Stomach (tissue), 9 donors: ENCODE data around the gene PLOD2. TPM values are rescaled to one million over a fixed set of nuclear protein-coding genes. Genes with fewer than 3 reads are reported as not detected.
"Not testable (repeated sequence)": the region's sequence is repeated elsewhere in the genome, so short reads cannot be mapped to it uniquely, and the experiment has no call there.

ENCODE experiments used
- DNase-seq, 2 donors: peaks; one replicate each; pipeline versions ENCODE4 v3.0.0 to v3.0.0-alpha.2; 2013 to 2019
- H3K27ac ChIP-seq, 5 donors: fragments of 200-600 bp in 4 of 5; sonication (generic) in 4 of 5; one replicate each; pipeline ENCODE4 v1.5.1; 2013 to 2019; ENCODE audit warnings: mild to moderate bottlenecking in 1 of 5, moderate library complexity in 1 of 5
- H3K27me3 ChIP-seq, 3 donors: fragments of 200-600 bp; sonication (generic); one replicate each; pipeline ENCODE4 v1.5.1; 2017 to 2019; ENCODE audit warnings: mixed run types in 1 of 3
- H3K36me3 ChIP-seq, 4 donors: fragments of 200-600 bp; sonication (generic); 1 replicate in 3 of 4; 2 replicates in 1 of 4; pipeline ENCODE4 v1.5.1; 2016 to 2019
- H3K4me1 ChIP-seq, 4 donors: fragments of 200-600 bp; sonication (generic); one replicate each; pipeline ENCODE4 v1.5.1; 2016 to 2019
- H3K4me3 ChIP-seq, 4 donors: fragments of 200-600 bp; sonication (generic) in 3 of 4; one replicate each; pipeline ENCODE4 v1.5.1; 2016 to 2019; ENCODE audit warnings: mild to moderate bottlenecking in 1 of 4
- H3K9me3 ChIP-seq, 4 donors: fragments of 200-600 bp; sonication (generic); one replicate each; pipeline ENCODE4 v1.5.1; 2016 to 2019
- CTCF ChIP-seq, 7 experiments: fragments of 450-650 bp in 4 of 7; fragments of 200-600 bp in 3 of 7; sonication (generic) in 3 of 7; IDR thresholded peaks; one replicate each; pipeline ENCODE4 v1.5.1; 2016 to 2019; ENCODE audit warnings: antibody characterized with exemption in 7 of 7, control low read depth in 2 of 7, mild to moderate bottlenecking in 1 of 7
- EP300 ChIP-seq: sonication (generic); formaldehyde crosslinking; IDR thresholded peaks from one replicate; pipeline ENCODE4 v1.6.1; 2017; ENCODE audit warnings: antibody characterized with exemption
- POLR2A ChIP-seq, 4 donors: fragments of 450-650 bp; IDR thresholded peaks; one replicate each; pipeline ENCODE4 v1.6.1; 2016; ENCODE audit warnings: antibody characterized with exemption in 4 of 4, control low read depth in 2 of 4, mild to moderate bottlenecking in 1 of 4, moderate library complexity in 1 of 4
- POLR2AphosphoS5 ChIP-seq, 3 donors: sonication (generic); formaldehyde crosslinking; IDR thresholded peaks; one replicate each; pipeline ENCODE4 v1.6.1; 2016; ENCODE audit warnings: antibody characterized with exemption in 3 of 3
- WGBS, 5 donors: extraction: QIAGEN DNeasy Blood & Tissue Kit in 3 of 5; methylation state at CpG; one replicate each; pipeline versions ENCODE4 v1.1.5 to v1.1.7; 2013 to 2018; 5-methylcytosine and 5-hydroxymethylcytosine counted together
- intact Hi-C: fragments of 100-400 bp; cut with DNase I; formaldehyde crosslinking; loops from one replicate; pipeline ENCODE4 v1.15.1; 2023; ENCODE audit warnings: low total_unique reads
- polyA plus RNA-seq, 3 donors: library from polyadenylated mRNA; stranded (reverse); fragments of 200-250 nt; gene quantifications; one replicate each; pipeline ENCODE4 v1.2.3, GENCODE V29; 2013
- total RNA-seq, 5 donors: library from RNA; depleted of rRNA; stranded (reverse); fragments of >200 nt; gene quantifications; one replicate each; pipeline versions ENCODE4 v1.1.0 to v1.2.3, GENCODE V29; 2014 to 2016
- donor health status: healthy with polysubstance abuse.
- donor health status: Bipolar disorder and iron deficiency.
- donor health status: healthy.

Gene PLOD2
- total and polyA plus RNA-seq, 8 donors, result 18.1 to 99.5 (median 43.0) TPM

- peaks cover 3 to 35% (median 16%) of the 10 kb centered on the region in 4 donors for H3K4me1 ChIP-seq
- intact Hi-C loops, result no loop called here
- no peak overlapping the region for H3K4me3 ChIP-seq
Observed at GRCh38 chr3:146125951-146126350, 35.0 kb downstream of the PLOD2 start.

GRCh38 chr3:146124126-146124801 lies 36.7 kb downstream of the PLOD2 start:
- H3K4me3 ChIP-seq, result no peak overlapping the region
- no peaks in the 10 kb centered on the region for H3K9me3 ChIP-seq
- H3K36me3 ChIP-seq, result peaks cover 0 to 19% (median 14%) of the 10 kb centered on the region in 4 donors
- no peaks in the 10 kb centered on the region for H3K27me3 ChIP-seq
- peaks cover 0 to 31% (median 12%) of the 10 kb centered on the region in 4 donors for H3K4me1 ChIP-seq
- intact Hi-C loops, result no loop called here
- WGBS, 5 donors, result 67 to 70% (median 67%) methylated on average over 6 of the region's 6 CpGs
- no peak for DNase-seq
- no peak overlapping the region for H3K27ac ChIP-seq
- TF ChIP-seq POLR2AphosphoS5 (IDR thresholded peaks at IDR 0.05) (no peak), EP300 (no peak), POLR2A (IDR thresholded peaks at IDR 0.05) (no peak), CTCF (IDR thresholded peaks at IDR 0.05) (no peak)

More at GRCh38 chr3:146125951-146126350, 35.0 kb downstream of the PLOD2 start:
- Histone ChIP-seq H3K27ac (peak overlapping the region in 2 of 5 donors; percentile 18 to 55), H3K27me3 (no peaks in the 10 kb centered on the region), H3K9me3 (no peaks in the 10 kb centered on the region), H3K36me3 (peaks cover 0 to 5% (median 4%) of the 10 kb centered on the region in 4 donors)
- TF ChIP-seq EP300, result no peak
- TF ChIP-seq POLR2AphosphoS5 (IDR thresholded peaks at IDR 0.05), result peak; percentile 24 to 74 (median 39)
- DNase-seq, result peak in 1 of 2 donors; percentile 44

GRCh38 chr3:146117406-146118285 lies 43.3 kb downstream of the PLOD2 start:
- no peak overlapping the region for H3K4me3 ChIP-seq
- TF ChIP-seq CTCF (IDR thresholded peaks at IDR 0.05), result no peak
- no peak for TF ChIP-seq POLR2AphosphoS5 (IDR thresholded peaks at IDR 0.05)
- no peak for TF ChIP-seq POLR2A (IDR thresholded peaks at IDR 0.05)
- TF ChIP-seq EP300, result no peak
- no peaks in the 10 kb centered on the region for H3K27me3 ChIP-seq
- WGBS, 5 donors, result 78 to 96% (median 80%) methylated on average over 2 of the region's 2 CpGs
- peaks cover 0 to 15% (median 7%) of the 10 kb centered on the region in 4 donors for H3K9me3 ChIP-seq
- H3K36me3 ChIP-seq, result peaks cover 0 to 35% (median 29%) of the 10 kb centered on the region in 4 donors
- intact Hi-C loops, result no loop called here
- H3K27ac ChIP-seq, result peak overlapping the region in 1 of 5 donors; percentile 1
- peaks cover 0 to 10% (median 0%) of the 10 kb centered on the region in 4 donors for H3K4me1 ChIP-seq
- no peak for DNase-seq

GRCh38 chr3:146115619-146116018 lies 45.4 kb downstream of the PLOD2 start:
- no peaks in the 10 kb centered on the region for H3K27me3 ChIP-seq
- H3K36me3 ChIP-seq, result peaks cover 0 to 27% (median 21%) of the 10 kb centered on the region in 4 donors
- no peak overlapping the region for H3K27ac ChIP-seq
- H3K9me3 ChIP-seq, result peaks cover 0 to 15% (median 7%) of the 10 kb centered on the region in 4 donors
- no peak for TF ChIP-seq CTCF (IDR thresholded peaks at IDR 0.05)
- TF ChIP-seq EP300, result no peak
- no peak for TF ChIP-seq POLR2A (IDR thresholded peaks at IDR 0.05)
- TF ChIP-seq POLR2AphosphoS5 (IDR thresholded peaks at IDR 0.05), result no peak
- peaks cover 0 to 6% (median 0%) of the 10 kb centered on the region in 4 donors for H3K4me1 ChIP-seq
- DNase-seq, result no peak
- WGBS, 5 donors, result 53 to 81% (median 66%) methylated on average over 1 of the region's 1 CpG
- intact Hi-C loops, result no loop called here
- H3K4me3 ChIP-seq, result no peak overlapping the region

- DNase-seq, H3K27me3 ChIP-seq, H3K27ac ChIP-seq, H3K4me3 ChIP-seq, intact Hi-C loops, H3K4me1 ChIP-seq: not testable (repeated sequence)
- WGBS, 5 donors, result 82 to 96% (median 94%) methylated on average over 11 to 12 of the region's 12 CpGs
- peaks cover 0 to 15% (median 7%) of the 10 kb centered on the region in 4 donors for H3K9me3 ChIP-seq
- peaks cover 0 to 14% (median 9%) of the 10 kb centered on the region in 4 donors for H3K36me3 ChIP-seq
Observed at GRCh38 chr3:146113804-146114203, 47.2 kb downstream of the PLOD2 start.
